GM15510 (cell line): ENCODE measurements around the gene KASH5.

Experiments
- POLR2A ChIP-seq: IDR thresholded peaks from 3 replicates; pipeline ENCODE4 v1.6.1; 2011; ENCODE audit warnings: borderline replicate concordance; ENCODE audit not compliant: insufficient read length; ENCODE audit errors: extremely low read depth

KASH5 gene

DNA sequence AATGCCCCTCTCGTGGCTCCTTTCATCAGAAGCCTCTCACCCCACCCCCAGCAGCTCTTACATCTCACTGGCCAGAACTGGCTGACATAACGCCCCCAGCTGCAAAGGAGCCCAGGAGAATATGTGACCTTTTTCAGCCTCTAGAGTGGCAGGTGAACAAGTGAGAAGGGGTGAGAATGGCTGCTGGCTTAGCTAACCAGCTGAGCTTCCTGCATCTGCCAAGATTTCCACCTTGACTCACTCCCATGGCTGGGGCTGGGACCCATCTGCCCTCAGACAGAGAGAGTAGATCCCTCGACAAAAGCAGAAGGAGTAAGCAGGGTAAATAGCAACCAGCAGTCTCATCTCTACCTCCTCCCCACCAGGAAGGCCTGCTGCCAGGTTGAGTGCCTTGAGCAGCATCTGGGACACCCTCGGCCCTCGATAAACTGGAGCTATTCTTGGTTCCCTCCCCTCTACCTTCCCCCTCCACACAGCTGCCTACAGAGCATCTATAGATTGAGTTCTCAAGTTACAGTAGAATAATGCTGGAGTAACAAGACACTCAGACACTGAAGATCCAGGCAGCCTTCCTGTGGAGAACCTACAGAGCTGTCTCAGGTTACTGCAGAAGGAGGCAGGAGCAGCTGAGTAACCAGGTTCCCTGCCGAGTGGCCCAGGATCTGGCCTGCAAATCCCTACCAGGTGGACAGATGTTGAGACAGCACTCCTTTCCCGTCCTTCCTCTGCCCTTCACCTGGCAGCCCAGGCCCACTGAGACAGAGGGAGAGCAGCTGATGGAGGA is 15.5 kb downstream of the KASH5 start:
- TF ChIP-seq POLR2A, result no peak

- no peak for TF ChIP-seq POLR2A
Measured at GRCh38 chr19:49407079-49407478, 19.0 kb downstream of the KASH5 start.

GRCh38 chr19:49407482-49408015 is 19.5 kb downstream of the KASH5 start:
- no peak for TF ChIP-seq POLR2A

DNA sequence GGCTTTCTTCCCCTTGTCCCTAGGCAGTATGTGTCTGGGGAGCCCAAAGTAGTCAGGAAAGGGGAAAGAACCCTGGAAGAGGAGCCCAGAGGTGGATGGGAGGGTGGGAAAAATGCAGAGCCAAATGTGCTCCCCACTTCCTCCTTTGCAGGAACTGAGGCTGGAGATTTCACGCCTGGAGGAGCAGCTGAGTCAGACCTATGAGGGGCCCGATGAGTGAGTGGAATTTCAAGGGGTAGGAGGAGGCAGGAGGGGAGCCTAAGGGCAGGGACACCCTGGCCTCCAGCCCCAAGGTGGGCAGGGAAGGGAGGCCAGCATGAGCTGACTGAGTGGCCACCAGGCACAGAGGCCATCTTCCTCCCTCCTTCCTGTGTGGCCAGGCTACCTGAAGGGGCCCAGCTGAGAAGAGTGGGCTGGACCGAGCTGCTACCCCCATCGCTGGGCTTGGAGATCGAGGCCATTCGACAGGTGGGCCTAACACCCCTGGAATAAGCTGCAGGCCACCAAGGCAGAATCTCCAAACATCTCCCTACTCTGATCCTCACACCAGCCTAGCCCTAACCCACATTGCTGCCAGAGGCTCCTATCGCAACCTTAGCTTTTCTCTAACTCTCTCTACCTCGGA is 20.9 kb downstream of the KASH5 start:
- TF ChIP-seq POLR2A, result no peak

- no peak for TF ChIP-seq POLR2A
Measured at GRCh38 chr19:49409441-49410029, 21.5 kb downstream of the KASH5 start.

- no peak for TF ChIP-seq POLR2A
Measured at GRCh38 chr19:49411681-49412326, 23.8 kb downstream of the KASH5 start.

DNA sequence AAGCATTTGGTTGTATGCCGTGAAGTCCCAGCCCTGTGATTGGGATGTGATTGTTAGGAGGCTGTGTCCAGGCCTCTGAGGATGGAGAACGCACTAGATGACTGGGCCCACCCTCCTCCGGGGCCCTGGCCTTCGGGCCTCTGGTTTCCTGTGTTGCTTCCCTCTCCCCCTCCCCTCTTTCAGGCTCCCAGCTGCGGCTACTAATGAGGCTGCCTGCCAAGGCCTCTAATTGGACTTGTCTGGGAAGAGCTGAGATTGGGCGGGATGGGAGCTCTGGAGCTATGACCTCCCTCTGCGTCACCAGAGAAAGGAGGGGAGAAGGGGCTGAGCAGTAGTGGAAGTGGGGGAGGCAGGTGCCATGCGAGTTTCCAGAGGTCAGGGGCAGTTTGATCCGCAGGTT is 25.3 kb downstream of the KASH5 start:
- TF ChIP-seq POLR2A, result no peak

DNA sequence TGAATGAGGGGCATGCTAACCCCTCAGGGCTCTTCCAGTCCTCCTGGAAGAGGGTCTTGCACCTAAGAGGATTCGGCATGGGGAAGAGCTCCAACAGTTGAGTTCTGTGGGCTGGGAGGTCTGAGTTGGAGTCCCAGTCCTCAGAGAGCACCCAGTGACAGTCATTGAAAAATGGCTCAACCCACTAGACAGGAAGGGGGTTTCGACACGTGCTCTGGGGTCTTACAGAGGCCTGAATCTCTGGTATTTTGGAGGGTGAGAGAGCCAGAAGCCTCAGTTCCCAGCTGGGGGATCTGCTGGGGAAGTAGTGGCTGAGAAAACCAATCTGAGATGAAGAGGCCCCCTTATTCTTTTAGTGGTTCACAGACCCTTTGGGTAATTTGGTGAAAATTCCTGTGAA is 26.2 kb downstream of the KASH5 start:
- no peak for TF ChIP-seq POLR2A

DNA sequence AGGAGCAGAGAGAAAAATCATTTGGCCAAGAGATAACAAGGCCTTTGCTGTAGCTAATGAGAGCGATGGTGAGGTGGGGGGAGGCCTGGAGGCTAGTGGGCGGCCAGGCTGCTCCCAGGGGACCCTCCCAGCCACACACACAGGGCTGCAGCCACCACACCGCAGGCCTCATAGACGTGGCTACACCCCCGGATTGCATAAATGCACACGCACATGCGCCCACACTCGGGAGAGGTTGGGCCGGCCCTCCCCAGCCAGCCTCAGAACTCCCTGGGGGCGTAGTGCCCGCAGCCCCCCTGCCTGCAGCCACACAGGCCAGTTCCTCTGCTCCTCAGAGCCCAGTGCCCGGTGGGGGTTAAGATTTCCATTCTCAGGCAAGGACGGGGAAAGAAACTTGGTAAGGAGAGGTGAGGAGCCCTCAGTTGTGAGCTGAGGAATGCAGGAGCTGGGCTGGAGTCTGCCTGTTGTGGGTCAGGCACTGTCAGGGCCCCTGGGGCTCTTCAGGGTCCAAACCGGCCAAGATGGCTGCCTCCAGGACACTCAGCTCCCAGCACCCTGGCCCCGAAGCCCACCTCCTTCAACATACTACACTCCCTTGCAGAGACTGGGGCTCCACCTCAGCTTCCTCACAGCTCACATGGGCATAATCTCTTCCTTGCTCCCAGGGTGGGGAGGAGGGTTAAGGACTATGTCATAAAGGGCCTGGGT is 27.2 kb downstream of the KASH5 start:
- no peak for TF ChIP-seq POLR2A

- no peak for TF ChIP-seq POLR2A
Measured at GRCh38 chr19:49415810-49416200, 27.8 kb downstream of the KASH5 start.

DNA sequence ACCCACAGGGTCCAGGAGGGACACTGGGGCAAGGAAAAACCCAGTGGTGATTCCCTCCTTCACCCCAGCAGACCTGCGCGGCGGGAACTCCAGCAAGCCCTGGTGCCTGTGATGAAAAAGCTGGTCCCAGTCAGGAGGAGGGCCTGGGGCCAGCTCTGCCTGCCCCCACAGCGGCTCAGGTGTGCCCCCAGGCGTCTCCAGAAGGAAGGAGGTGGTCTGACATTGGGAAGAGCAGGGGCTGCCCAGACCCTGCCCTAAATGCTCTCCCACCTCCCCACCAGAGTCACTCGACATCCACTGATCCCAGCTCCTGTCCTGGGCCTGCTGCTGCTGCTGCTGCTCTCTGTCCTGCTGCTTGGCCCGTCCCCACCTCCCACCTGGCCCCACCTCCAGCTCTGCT is 29.0 kb downstream of the KASH5 start:
- TF ChIP-seq POLR2A, result no peak

DNA sequence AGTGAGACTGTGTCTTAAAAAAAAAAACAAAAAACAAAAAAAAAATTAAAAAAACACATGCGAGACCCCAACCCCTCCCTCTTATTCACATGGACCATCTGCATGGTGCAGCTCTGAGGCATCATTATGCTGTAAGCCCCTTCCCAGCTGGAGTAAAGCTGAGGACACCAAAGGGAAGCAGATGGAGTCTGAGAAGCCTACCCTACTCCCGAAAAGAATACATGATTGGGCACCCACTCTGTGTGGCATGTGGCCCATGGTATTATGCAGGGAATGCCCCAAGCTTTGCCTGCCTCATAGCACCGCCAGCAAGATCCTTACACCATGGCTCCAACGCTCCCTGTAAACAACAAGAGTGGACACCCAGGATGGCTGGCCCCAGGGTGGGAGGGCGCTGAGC is 30.5 kb downstream of the KASH5 start:
- TF ChIP-seq POLR2A, result no peak

DNA sequence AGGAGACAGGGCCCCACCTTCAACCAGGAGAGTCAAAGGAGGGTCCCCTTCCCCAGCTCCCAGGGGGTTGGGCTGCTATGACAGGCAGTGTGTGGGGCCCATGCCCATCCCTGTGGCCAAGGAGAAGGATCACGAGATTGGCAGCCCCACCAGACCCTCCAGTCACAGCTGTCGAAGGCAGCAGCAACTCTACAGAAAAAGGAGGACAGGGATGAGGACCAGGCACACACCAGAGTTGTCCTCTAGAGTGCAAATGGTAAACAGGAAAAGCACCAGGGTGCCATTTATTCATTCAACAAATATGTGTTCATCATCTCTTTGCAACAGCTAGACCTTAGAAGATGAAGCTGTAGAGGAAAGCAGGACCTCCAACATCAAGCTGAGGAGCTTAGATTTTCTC is 31.1 kb downstream of the KASH5 start:
- TF ChIP-seq POLR2A, result no peak

DNA sequence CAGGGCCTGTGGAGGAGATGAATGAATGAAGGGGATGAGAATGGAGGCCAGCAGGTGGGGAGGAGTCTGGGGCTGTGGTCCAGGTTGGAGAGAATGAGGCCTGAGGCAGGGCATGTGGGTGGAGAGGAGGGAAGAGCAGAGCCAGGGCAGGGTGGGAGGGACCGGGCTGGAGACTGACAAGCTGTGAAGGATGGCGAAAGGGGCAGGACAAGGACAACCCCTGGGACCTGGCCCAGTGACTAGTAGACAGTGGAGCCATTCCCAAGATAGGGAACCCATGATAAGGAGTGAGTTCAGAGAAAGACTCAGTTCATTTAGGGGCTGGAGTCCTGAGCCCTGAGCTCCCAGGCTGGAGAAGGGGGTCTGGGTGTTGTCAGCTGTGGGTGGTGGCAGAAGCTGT is 32.2 kb downstream of the KASH5 start:
- TF ChIP-seq POLR2A, result no peak
